Fibroblast of lung (primary cell): ENCODE results near the gene KRTAP17-1. TPM values are rescaled to one million over a fixed set of nuclear protein-coding genes. Genes with fewer than 3 reads are reported as not detected.

Experiments
- DNase-seq, 2 donors: peaks; one replicate each; pipeline versions ENCODE4 v3.0.0 to v3.0.0-alpha.2; 2010; ENCODE audit warnings: low read depth in 2 of 2
- H2AFZ ChIP-seq: 2 replicates; pipeline ENCODE4 v1.5.1; 2012; ENCODE audit warnings: low read length, control low read depth, inconsistent platforms
- H3K27ac ChIP-seq: 2 replicates; pipeline ENCODE4 v1.5.1; 2011; ENCODE audit warnings: low read length, control low read depth; ENCODE audit not compliant: insufficient read depth
- H3K27me3 ChIP-seq: 2 replicates; pipeline ENCODE4 v1.5.1; 2011; ENCODE audit warnings: mild to moderate bottlenecking, low read length; ENCODE audit not compliant: control insufficient read depth, insufficient read depth
- H3K36me3 ChIP-seq: 2 replicates; pipeline ENCODE4 v1.5.1; 2011; ENCODE audit warnings: low read length; ENCODE audit not compliant: control insufficient read depth, insufficient read depth
- H3K4me1 ChIP-seq: 2 replicates; pipeline ENCODE4 v1.5.1; 2011; ENCODE audit warnings: low read length; ENCODE audit not compliant: control insufficient read depth, insufficient read depth; ENCODE audit errors: extremely low read depth
- H3K4me2 ChIP-seq: 2 replicates; pipeline ENCODE4 v1.5.1; 2011; ENCODE audit warnings: low read length, control low read depth; ENCODE audit not compliant: insufficient read depth; ENCODE audit errors: extremely low read depth
- H3K4me3 ChIP-seq, 4 experiments: fragments of 200-600 bp in 1 of 4; sonication (generic) in 1 of 4; replicated peaks in 1 of 4; 2 replicates each; pipeline ENCODE4 v1.5.1; 2011 to 2016; ENCODE audit warnings: low read length in 4 of 4, low read depth in 3 of 4, mild to moderate bottlenecking in 3 of 4, control low read depth in 2 of 4, inconsistent platforms in 1 of 4, mixed read lengths in 1 of 4; ENCODE audit not compliant: insufficient read depth in 1 of 4; ENCODE audit errors: control extremely low read depth in 1 of 4
- H3K79me2 ChIP-seq: 2 replicates; pipeline ENCODE4 v1.5.1; 2012; ENCODE audit warnings: mild to moderate bottlenecking, low read length, inconsistent platforms; ENCODE audit not compliant: control insufficient read depth, insufficient read depth
- H3K9ac ChIP-seq: 2 replicates; pipeline ENCODE4 v1.5.1; 2011; ENCODE audit warnings: mild to moderate bottlenecking, low read length, control low read depth; ENCODE audit not compliant: insufficient read depth
- H3K9me3 ChIP-seq: 2 replicates; pipeline ENCODE4 v1.5.1; 2012; ENCODE audit warnings: low read depth, low read length; ENCODE audit not compliant: control insufficient read depth, insufficient read depth
- H4K20me1 ChIP-seq: 2 replicates; pipeline ENCODE4 v1.5.1; 2011; ENCODE audit warnings: low read length; ENCODE audit not compliant: control insufficient read depth, insufficient read depth; ENCODE audit errors: extremely low read depth
- CTCF ChIP-seq, 2 donors: IDR thresholded peaks in 1 of 2; conservative IDR thresholded peaks in 1 of 2; 1 replicate in 1 of 2; 2 replicates in 1 of 2; pipeline ENCODE4 v1.5.1; 2011 to 2012; ENCODE audit warnings: low read length in 2 of 2, control low read depth in 1 of 2, inconsistent platforms in 1 of 2, low read depth in 1 of 2, mild to moderate bottlenecking in 1 of 2
- EZH2 ChIP-seq: IDR thresholded peaks from 2 replicates; pipeline ENCODE4 v1.5.1; 2012; ENCODE audit warnings: low read length, control low read depth, mild to moderate bottlenecking; ENCODE audit errors: missing control alignments
- polyA plus RNA-seq, 2 donors: library from polyadenylated mRNA; depleted of rRNA in 1 of 2; stranded (reverse) in 1 of 2; unstranded in 1 of 2; fragments of >200 nt; gene quantifications; 2 replicates each; pipeline ENCODE4 v1.2.1, GENCODE V29; 2011 to 2012; ENCODE audit warnings: missing spikeins in 1 of 2
- total RNA-seq: library from RNA; depleted of rRNA; stranded (reverse); fragments of >200 nt; gene quantifications from 2 replicates; pipeline ENCODE4 v1.2.1, GENCODE V29; 2014

KRTAP17-1 gene
- total and polyA plus RNA-seq, 2 donors (not counting 1 experiment from before 2014, with no cell fraction given), result not detected

DNA sequence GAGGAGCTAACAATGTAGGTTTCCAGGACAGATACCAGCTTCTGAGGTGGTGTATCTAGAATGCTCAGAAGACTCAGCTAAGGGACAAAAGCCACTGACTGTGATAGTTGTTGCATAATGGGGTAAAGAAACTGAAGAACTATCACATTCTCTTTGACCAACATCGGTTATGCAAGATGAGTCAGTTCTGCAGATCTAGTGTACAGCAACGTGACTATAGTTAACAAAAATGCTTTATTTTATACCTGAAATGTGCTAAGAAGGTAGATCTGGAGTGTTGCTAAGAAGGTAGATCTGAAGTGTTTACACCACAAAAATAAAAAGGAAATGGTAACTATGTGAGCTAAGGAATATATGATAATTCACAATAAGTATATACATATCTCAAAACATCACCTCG lies 47.8 kb downstream of the KRTAP17-1 start:
- no peaks in the 10 kb centered on the region for H3K36me3 ChIP-seq
- H4K20me1 ChIP-seq, result no peaks in the 10 kb centered on the region

GRCh38 chr17:41265078-41265477 lies 50.4 kb downstream of the KRTAP17-1 start, which contains the start of gene KRTAP9-6:
KRTAP9-6 (plus strand) TSS chr17:41265378; CDS start chr17:41265378, 0 bp downstream.
- DNase-seq, result no peak
- no peak within 1 kb of the TSS for H3K4me3 ChIP-seq
- H3K9me3 ChIP-seq, result no peaks in the 10 kb centered on the region
- H3K79me2 ChIP-seq, result no peaks in the 10 kb centered on the region
- no peaks in the 10 kb centered on the region for H3K36me3 ChIP-seq
- H3K9ac ChIP-seq, result no peak within 1 kb of the TSS
- peaks cover 3% of the 10 kb centered on the region for H3K27me3 ChIP-seq
- H3K4me2 ChIP-seq, result no peak within 1 kb of the TSS
- H3K27ac ChIP-seq, result no peak within 1 kb of the TSS
- TF ChIP-seq CTCF (conservative IDR thresholded peaks at IDR 0.05 in 1 of 2, IDR thresholded peaks at IDR 0.05 in 1 of 2; ENCODE audit: low read depth in 1 of 2, low read length in 2 of 2), result no peak
- no peak for TF ChIP-seq EZH2
- no peaks in the 10 kb centered on the region for H4K20me1 ChIP-seq
- no peak within 1 kb of the TSS for H2AFZ ChIP-seq
- no peaks in the 10 kb centered on the region for H3K4me1 ChIP-seq

More for the DNA sequence above, 47.8 kb downstream of the KRTAP17-1 start:
- no peak for DNase-seq
- Histone ChIP-seq H3K27me3 (peaks cover 3% of the 10 kb centered on the region), H2AFZ (no peak overlapping the region), H3K4me2 (no peak overlapping the region), H3K9ac (no peak overlapping the region), H3K4me3 (no peak overlapping the region), H3K27ac (no peak overlapping the region), H3K79me2 (no peaks in the 10 kb centered on the region), H3K4me1 (no peaks in the 10 kb centered on the region), H3K9me3 (no peaks in the 10 kb centered on the region)
- TF ChIP-seq EZH2, result no peak
- TF ChIP-seq CTCF (conservative IDR thresholded peaks at IDR 0.05 in 1 of 2, IDR thresholded peaks at IDR 0.05 in 1 of 2; ENCODE audit: low read depth in 1 of 2, low read length in 2 of 2), result no peak

Other genes with a start within 250 kb of the KRTAP17-1 start
Only the 30 nearest of the 35 such genes appear.
- not detected in 2 replicates for gene KRTAP4-9, start 210.3 kb downstream of the KRTAP17-1 start, total RNA-seq
- not detected in 2 replicates for gene KRTAP4-9, start 210.3 kb downstream of the KRTAP17-1 start, polyA plus RNA-seq
- gene KRTAP4-11, start 197.3 kb downstream of the KRTAP17-1 start, total RNA-seq, result not detected in 2 replicates
- gene KRTAP4-11, start 197.3 kb downstream of the KRTAP17-1 start, polyA plus RNA-seq, result not detected in 2 replicates
- not detected in 2 replicates for gene KRTAP4-12, start 191.5 kb downstream of the KRTAP17-1 start, total RNA-seq
- gene KRTAP4-12, start 191.5 kb downstream of the KRTAP17-1 start, polyA plus RNA-seq, result 0.23 TPM in 1 of 2 replicates, not detected in the other
- gene KRTAP4-6, start 175.2 kb downstream of the KRTAP17-1 start, total RNA-seq, result not detected in 2 replicates
- gene KRTAP4-6, start 175.2 kb downstream of the KRTAP17-1 start, polyA plus RNA-seq, result not detected in 2 replicates
- not detected in 2 replicates for gene KRTAP4-5, start 165.9 kb downstream of the KRTAP17-1 start, total RNA-seq
- not detected in 2 replicates for gene KRTAP4-5, start 165.9 kb downstream of the KRTAP17-1 start, polyA plus RNA-seq
- gene KRTAP4-4, start 155.0 kb downstream of the KRTAP17-1 start, total RNA-seq, result not detected in 2 replicates
- not detected in 2 replicates for gene KRTAP4-4, start 155.0 kb downstream of the KRTAP17-1 start, polyA plus RNA-seq
- gene KRTAP4-3, start 147.5 kb downstream of the KRTAP17-1 start, total RNA-seq, result not detected in 2 replicates
- gene KRTAP4-3, start 147.5 kb downstream of the KRTAP17-1 start, polyA plus RNA-seq, result not detected in 2 replicates
- not detected in 2 replicates for gene KRTAP4-2, start 137.5 kb downstream of the KRTAP17-1 start, total RNA-seq
- not detected in 2 replicates for gene KRTAP4-2, start 137.5 kb downstream of the KRTAP17-1 start, polyA plus RNA-seq
- gene KRTAP4-1, start 130.8 kb downstream of the KRTAP17-1 start, total RNA-seq, result not detected in 2 replicates
- gene KRTAP4-1, start 130.8 kb downstream of the KRTAP17-1 start, polyA plus RNA-seq, result not detected in 2 replicates
- not detected in 2 replicates for gene KRTAP9-1, start 125.8 kb downstream of the KRTAP17-1 start, total RNA-seq
- gene KRTAP9-1, start 125.8 kb downstream of the KRTAP17-1 start, polyA plus RNA-seq, result not detected in 2 replicates
- not detected in 2 replicates for gene KRTAP9-2, start 89.1 kb downstream of the KRTAP17-1 start, total RNA-seq
- not detected in 2 replicates for gene KRTAP9-2, start 89.1 kb downstream of the KRTAP17-1 start, polyA plus RNA-seq
- gene KRTAP9-3, start 83.3 kb downstream of the KRTAP17-1 start, total RNA-seq, result not detected in 2 replicates
- not detected in 2 replicates for gene KRTAP9-3, start 83.3 kb downstream of the KRTAP17-1 start, polyA plus RNA-seq
- not detected in 2 replicates for gene KRTAP9-8, start 77.7 kb downstream of the KRTAP17-1 start, total RNA-seq
- gene KRTAP9-8, start 77.7 kb downstream of the KRTAP17-1 start, polyA plus RNA-seq, result not detected in 2 replicates
- gene KRTAP9-4, start 66.0 kb downstream of the KRTAP17-1 start, total RNA-seq, result not detected in 2 replicates
- not detected in 2 replicates for gene KRTAP9-4, start 66.0 kb downstream of the KRTAP17-1 start, polyA plus RNA-seq
- gene KRTAP9-9, start 60.3 kb downstream of the KRTAP17-1 start, total RNA-seq, result not detected in 2 replicates
- gene KRTAP9-9, start 60.3 kb downstream of the KRTAP17-1 start, polyA plus RNA-seq, result not detected in 2 replicates
- not detected in 2 replicates for gene KRTAP9-6, start 50.3 kb downstream of the KRTAP17-1 start, total RNA-seq
- gene KRTAP9-6, start 50.3 kb downstream of the KRTAP17-1 start, polyA plus RNA-seq, result not detected in 2 replicates
- not detected in 2 replicates for gene KRTAP9-7, start 40.0 kb downstream of the KRTAP17-1 start, total RNA-seq
- not detected in 2 replicates for gene KRTAP9-7, start 40.0 kb downstream of the KRTAP17-1 start, polyA plus RNA-seq
- gene KRTAP29-1, start 12.9 kb downstream of the KRTAP17-1 start, total RNA-seq, result not detected in 2 replicates
- not detected in 2 replicates for gene KRTAP29-1, start 12.9 kb downstream of the KRTAP17-1 start, polyA plus RNA-seq
- gene KRTAP16-1, start 6.4 kb downstream of the KRTAP17-1 start, total RNA-seq, result not detected in 2 replicates
- not detected in 2 replicates for gene KRTAP16-1, start 6.4 kb downstream of the KRTAP17-1 start, polyA plus RNA-seq
- gene KRT33A, start 35.1 kb upstream of the KRTAP17-1 start, total RNA-seq, result not detected in 2 replicates
- gene KRT33A, start 35.1 kb upstream of the KRTAP17-1 start, polyA plus RNA-seq, result not detected in 2 replicates
- gene KRT33B, start 54.1 kb upstream of the KRTAP17-1 start, total RNA-seq, result not detected in 2 replicates
- not detected in 2 replicates for gene KRT33B, start 54.1 kb upstream of the KRTAP17-1 start, polyA plus RNA-seq
- gene KRT34, start 66.6 kb upstream of the KRTAP17-1 start, total RNA-seq, result under 0.01 TPM in 1 of 2 replicates, not detected in the other
- gene KRT34, start 66.6 kb upstream of the KRTAP17-1 start, polyA plus RNA-seq, result 0.45 and 1.00 TPM in 2 replicates
- not detected in 2 replicates for gene KRT31, start 81.9 kb upstream of the KRTAP17-1 start, total RNA-seq
- gene KRT31, start 81.9 kb upstream of the KRTAP17-1 start, polyA plus RNA-seq, result not detected in 2 replicates
- not detected in 2 replicates for gene KRT37, start 108.9 kb upstream of the KRTAP17-1 start, total RNA-seq
- gene KRT37, start 108.9 kb upstream of the KRTAP17-1 start, polyA plus RNA-seq, result not detected in 2 replicates
- gene KRT38, start 125.3 kb upstream of the KRTAP17-1 start, total RNA-seq, result under 0.01 TPM in 1 of 2 replicates, not detected in the other
- gene KRT38, start 125.3 kb upstream of the KRTAP17-1 start, polyA plus RNA-seq, result 0.02 and 0.07 TPM in 2 replicates
- under 0.01 TPM in 2 replicates for gene KRT32, start 151.7 kb upstream of the KRTAP17-1 start, total RNA-seq
- gene KRT32, start 151.7 kb upstream of the KRTAP17-1 start, polyA plus RNA-seq, result 0.03 and 0.09 TPM in 2 replicates
- not detected in 2 replicates for gene KRT35, start 165.4 kb upstream of the KRTAP17-1 start, total RNA-seq
- gene KRT35, start 165.4 kb upstream of the KRTAP17-1 start, polyA plus RNA-seq, result not detected in 2 replicates
- gene KRT36, start 174.2 kb upstream of the KRTAP17-1 start, total RNA-seq, result not detected in 2 replicates
- gene KRT36, start 174.2 kb upstream of the KRTAP17-1 start, polyA plus RNA-seq, result 0.03 TPM in 2 replicates
- gene KRT13, start 189.9 kb upstream of the KRTAP17-1 start, total RNA-seq, result not detected in 2 replicates
- 0.03 TPM in 1 of 2 replicates, not detected in the other for gene KRT13, start 189.9 kb upstream of the KRTAP17-1 start, polyA plus RNA-seq
- 0.17 TPM in 1 of 2 replicates, not detected in the other for gene KRT15, start 203.2 kb upstream of the KRTAP17-1 start, total RNA-seq
- 0.47 and 1.8 TPM in 2 replicates for gene KRT15, start 203.2 kb upstream of the KRTAP17-1 start, polyA plus RNA-seq